Esophagus muscularis mucosa (tissue), 4 donors: Measurements from ENCODE around the gene TNS1.

Source experiments
- CTCF ChIP-seq, 3 experiments: fragments of 200-600 bp in 2 of 3; fragments of 450-650 bp in 1 of 3; sonication (generic) in 2 of 3; IDR thresholded peaks; one replicate each; pipeline ENCODE4 v1.5.1; 2017 to 2019; ENCODE audit warnings: antibody characterized with exemption in 3 of 3, mild to moderate bottlenecking in 2 of 3, moderate library complexity in 1 of 3
- EP300 ChIP-seq: sonication (generic); formaldehyde crosslinking; IDR thresholded peaks from one replicate; pipeline ENCODE4 v1.6.1; 2017; ENCODE audit warnings: antibody characterized with exemption
- POLR2A ChIP-seq: fragments of 450-650 bp; IDR thresholded peaks from one replicate; pipeline ENCODE4 v1.6.1; 2017; ENCODE audit warnings: antibody characterized with exemption, moderate library complexity, mild to moderate bottlenecking, low read depth
- POLR2AphosphoS5 ChIP-seq, 2 donors: sonication (generic); formaldehyde crosslinking; IDR thresholded peaks; one replicate each; pipeline ENCODE4 v1.6.1; 2017; ENCODE audit warnings: antibody characterized with exemption in 2 of 2

- TF ChIP-seq CTCF (IDR thresholded peaks at IDR 0.05) = peak; percentile 69 to 89 (median 78)
- TF ChIP-seq EP300 = no peak
- TF ChIP-seq POLR2AphosphoS5 (IDR thresholded peaks at IDR 0.05) = peak; percentile 70 to 80
- TF ChIP-seq POLR2A = no peak
Observed at GRCh38 chr2:217899231-217900009, 103.4 kb downstream of the TNS1 start.
